ENCODE data around the gene CATSPER3. TPM values are rescaled to one million over a fixed set of nuclear protein-coding genes. Genes with fewer than 3 reads are reported as not detected.

Gene CATSPER3
- polyA plus RNA-seq, 1 donor from 2014 or later, result 0.17 TPM

- no peaks in the 10 kb centered on the region for H4K20me1 ChIP-seq (ENCODE audit: insufficient read depth)
- TF ChIP-seq EP300 (conservative IDR thresholded peaks at IDR 0.05; ENCODE audit: poor library complexity, severe bottlenecking) (no peak), REST (IDR thresholded peaks at IDR 0.05; ENCODE audit: borderline replicate concordance) (no peak), SMC3 (conservative IDR thresholded peaks at IDR 0.05; ENCODE audit: poor library complexity) (no peak), POLR2AphosphoS5 (IDR thresholded peaks at IDR 0.05) (no peak), CTCF (IDR thresholded peaks at IDR 0.05; ENCODE audit: poor library complexity, severe bottlenecking) (no peak), EZH2 (IDR thresholded peaks at IDR 0.05; ENCODE audit: borderline replicate concordance, insufficient read depth, low read length, poor library complexity, severe bottlenecking) (no peak), TAF1 (IDR thresholded peaks at IDR 0.05; ENCODE audit: low read depth) (no peak), MXI1 (conservative IDR thresholded peaks at IDR 0.05; ENCODE audit: poor library complexity, severe bottlenecking) (no peak), RAD21 (conservative IDR thresholded peaks at IDR 0.05) (no peak)
- H2AFZ ChIP-seq (ENCODE audit: low read depth, low read length), result no peak overlapping the region
- H3K4me2 ChIP-seq (ENCODE audit: low read length), result no peak overlapping the region
- no peak overlapping the region for H3K9ac ChIP-seq (ENCODE audit: low read length)
- no peaks in the 10 kb centered on the region for H3F3A ChIP-seq (ENCODE audit: insufficient read depth, low read length, poor library complexity, severe bottlenecking)
- no peaks in the 10 kb centered on the region for H3K9me3 ChIP-seq (ENCODE audit: low read length)
- H3K79me2 ChIP-seq (replicated peaks; ENCODE audit: insufficient read depth, low read length), result no peaks in the 10 kb centered on the region
- no peaks in the 10 kb centered on the region for H3K27me3 ChIP-seq (ENCODE audit: insufficient read depth, low read depth, low read length)
- no peak overlapping the region for H3K4me3 ChIP-seq (ENCODE audit: low read length)
- H3K36me3 ChIP-seq (ENCODE audit: insufficient read depth, low read length), result no peaks in the 10 kb centered on the region
- H3K9me2 ChIP-seq (ENCODE audit: insufficient read depth, low read length), result no peaks in the 10 kb centered on the region
- no peak overlapping the region for H3K27ac ChIP-seq (ENCODE audit: low read length)
Observed at GRCh38 chr5:134949316-134949715, 18.4 kb upstream of the CATSPER3 start.

GRCh38 chr5:134957920-134958608 is 9.6 kb upstream of the CATSPER3 start:
- Histone ChIP-seq H2AFZ (ENCODE audit: low read depth, low read length) (no peak overlapping the region), H3K36me3 (ENCODE audit: insufficient read depth, low read length) (no peaks in the 10 kb centered on the region), H3K4me3 (ENCODE audit: low read length) (no peak overlapping the region), H3K27me3 (ENCODE audit: insufficient read depth, low read depth, low read length) (no peaks in the 10 kb centered on the region), H3K27ac (ENCODE audit: low read length) (no peak overlapping the region), H3K79me2 (replicated peaks; ENCODE audit: insufficient read depth, low read length) (no peaks in the 10 kb centered on the region), H3K4me2 (ENCODE audit: low read length) (no peak overlapping the region), H3F3A (ENCODE audit: insufficient read depth, low read length, poor library complexity, severe bottlenecking) (no peaks in the 10 kb centered on the region), H3K9me3 (ENCODE audit: low read length) (no peaks in the 10 kb centered on the region), H4K20me1 (ENCODE audit: insufficient read depth) (no peaks in the 10 kb centered on the region), H3K9me2 (ENCODE audit: insufficient read depth, low read length) (no peaks in the 10 kb centered on the region), H3K9ac (ENCODE audit: low read length) (no peak overlapping the region)
- TF ChIP-seq POLR2AphosphoS5 (IDR thresholded peaks at IDR 0.05) (no peak), REST (IDR thresholded peaks at IDR 0.05; ENCODE audit: borderline replicate concordance) (no peak), EP300 (conservative IDR thresholded peaks at IDR 0.05; ENCODE audit: poor library complexity, severe bottlenecking) (no peak), RAD21 (conservative IDR thresholded peaks at IDR 0.05) (no peak), TAF1 (IDR thresholded peaks at IDR 0.05; ENCODE audit: low read depth) (no peak), CTCF (IDR thresholded peaks at IDR 0.05; ENCODE audit: poor library complexity, severe bottlenecking) (no peak), MXI1 (conservative IDR thresholded peaks at IDR 0.05; ENCODE audit: poor library complexity, severe bottlenecking) (no peak), EZH2 (IDR thresholded peaks at IDR 0.05; ENCODE audit: borderline replicate concordance, insufficient read depth, low read length, poor library complexity, severe bottlenecking) (no peak), SMC3 (conservative IDR thresholded peaks at IDR 0.05; ENCODE audit: poor library complexity) (no peak)

All from neural cell (in vitro differentiated cells).